Measurements from ENCODE around the gene MAT1A. TPM values are rescaled to one million over a fixed set of nuclear protein-coding genes. Genes with fewer than 3 reads are reported as not detected.

MAT1A gene
- total and polyA plus RNA-seq, 2 of the 8 experiments (the other 6 are each of a cell fraction or from before 2014, with no cell fraction given): 4.1 to 6.4 TPM

- no peaks in the 10 kb centered on the region; a peak in 2 of 7 replicates for H3K27me3 ChIP-seq (replicated peaks in 1 of 4; ENCODE audit: control insufficient read depth in 3 of 4, extremely low read depth in 1 of 4, insufficient read depth in 3 of 4, low read length in 3 of 4)
- H4K20me1 ChIP-seq (replicated peaks in 1 of 2; ENCODE audit: control insufficient read depth in 1 of 2, insufficient read depth in 2 of 2, low read length in 2 of 2): no peaks in the 10 kb centered on the region
- DNase-seq (ENCODE audit: low read depth in 1 of 2, low spot score in 2 of 2) (no peak), FAIRE-seq (no peak)
- no peak overlapping the region for H3K9ac ChIP-seq (replicated peaks in 1 of 4; ENCODE audit: extremely low read depth in 1 of 4, low read depth in 3 of 4, low read length in 3 of 4)
- no peak overlapping the region for H2AK5ac ChIP-seq (ENCODE audit: low read depth, low read length)
- no peaks in the 10 kb centered on the region for H3K79me1 ChIP-seq (ENCODE audit: low read depth, low read length)
- no peak overlapping the region for H4K5ac ChIP-seq (ENCODE audit: insufficient read length, low read depth, low read length)
- no peak overlapping the region for H2BK5ac ChIP-seq (ENCODE audit: low read depth, low read length)
- H3K23ac ChIP-seq (ENCODE audit: insufficient read length): no peak overlapping the region
- no peak overlapping the region for H2BK120ac ChIP-seq (replicated peaks; ENCODE audit: low read depth, low read length)
- no peak overlapping the region for H3K18ac ChIP-seq (ENCODE audit: extremely low read depth, low read length)
- no peaks in the 10 kb centered on the region for H3K79me2 ChIP-seq (ENCODE audit: control insufficient read depth in 1 of 2, insufficient read depth in 2 of 2, low read length in 2 of 2)
- no peaks in the 10 kb centered on the region for H3K9me3 ChIP-seq (ENCODE audit: insufficient read depth in 2 of 2, low read depth in 1 of 2, low read length in 1 of 2)
- H3K56ac ChIP-seq (replicated peaks; ENCODE audit: insufficient read length, low read depth, low read length): no peak overlapping the region
- 94% methylated on average over 4 of the region's 4 CpGs; no CpG with 5 or more reads in 1 of the 2 experiments for WGBS, 2 experiments (ENCODE audit: extremely low coverage in 1 of 2, insufficient coverage in 1 of 2, insufficient read length in 1 of 2, insufficient replicate concordance in 2 of 2, low coverage in 1 of 2, low lambda C conversion rate in 2 of 2, missing lambda C conversion rate in 1 of 2)
- no peak overlapping the region for H2BK15ac ChIP-seq (ENCODE audit: low read length)
- H3K14ac ChIP-seq (ENCODE audit: insufficient read length): no peak overlapping the region
- H4K91ac ChIP-seq (replicated peaks; ENCODE audit: insufficient read length, low read length): no peak overlapping the region
- H3K4me3 ChIP-seq (ENCODE audit: extremely low read depth in 1 of 4, insufficient read depth in 2 of 4, low read depth in 3 of 4, low read length in 4 of 4): no peak overlapping the region
- H3K4me2 ChIP-seq (ENCODE audit: insufficient read depth in 1 of 2, low read depth in 2 of 2, low read length in 2 of 2): no peak overlapping the region
- no peak overlapping the region for H3K4ac ChIP-seq (replicated peaks; ENCODE audit: insufficient read length, low read depth, low read length)
- H3K36me3 ChIP-seq (ENCODE audit: control insufficient read depth in 2 of 4, insufficient read depth in 4 of 4, low read length in 3 of 4): no peaks in the 10 kb centered on the region
- H2AFZ ChIP-seq (ENCODE audit: low read length): no peak overlapping the region
- no peak overlapping the region for H3K27ac ChIP-seq (ENCODE audit: low read depth, low read length)
- no peak for TF ChIP-seq ZNF274 (IDR thresholded peaks at IDR 0.05; ENCODE audit: borderline replicate concordance, extremely low read depth, low read length)
- H2BK20ac ChIP-seq (ENCODE audit: low read length): no peak overlapping the region
- H4K8ac ChIP-seq (ENCODE audit: extremely low read depth, insufficient read depth, low read length): no peak overlapping the region
- peaks cover 0 to 7% (median 0%) of the 10 kb centered on the region in 4 experiments; a peak in 2 of 7 replicates for H3K4me1 ChIP-seq (replicated peaks in 1 of 4; ENCODE audit: control insufficient read depth in 3 of 4, insufficient read depth in 4 of 4, low read length in 3 of 4)
- H2BK12ac ChIP-seq (ENCODE audit: low read depth, low read length): no peak overlapping the region
- ChIA-PET CTCF (ENCODE audit: partially characterized antibody) (interaction anchor here (0.6 to 1.7 kb wide), 2 partner anchors 23 to 26 kb away, joined by 3 to 8 read pairs; no protein-coding TSS in a partner anchor), POLR2A (ENCODE audit: partially characterized antibody) (no interaction called here)
- no peaks in the 10 kb centered on the region for H3K23me2 ChIP-seq (ENCODE audit: low read depth, low read length)
Observed at GRCh38 chr10:80283119-80283518, 6.3 kb downstream of the MAT1A start.
